HCT116 (cell line): ENCODE data around the gene PDE10A. TPM values are rescaled to one million over a fixed set of nuclear protein-coding genes. Genes with fewer than 3 reads are reported as not detected.
"Not testable (repeated sequence)": the region's sequence is repeated elsewhere in the genome, so short reads cannot be mapped to it uniquely, and the experiment has no call there.

Source experiments
- ATAC-seq: fragments of 200-7000 bp; cut with Tn5 transposase; 2 replicates; pipeline ENCODE4 v1.9.1; 2020; ENCODE audit warnings: mild to moderate bottlenecking, moderate library complexity
- BruUV-seq: library from RNA; stranded (reverse); fragments of 400-500 nt; replicated peaks from 2 replicates; lab custom pipeline; 2021; lab: Mats Ljungman, UMichigan
- CTCF ChIA-PET: fragments of 300-600 bp; sonication (Branson Sonifier 250); formaldehyde crosslinking; loops from one replicate; lab custom pipeline; 2021; ENCODE audit warnings: antibody characterized with exemption; lab: Charles Lee
- POLR2A ChIA-PET: fragments of 300-600, 350-600 bp; sonication (Branson Sonifier 250); formaldehyde crosslinking; loops from one replicate; lab custom pipeline; 2021; ENCODE audit warnings: antibody characterized with exemption; lab: Charles Lee
- RAD21 ChIA-PET, 2 experiments: fragments of 300-600 bp; sonication (Branson Sonifier 250); formaldehyde crosslinking; loops; one replicate each; lab custom pipeline; 2023; ENCODE audit warnings: low total read pairs in 2 of 2; ENCODE audit not compliant: uncharacterized antibody in 2 of 2, unreplicated experiment in 2 of 2, low non-redundant PET in 1 of 2; lab: Charles Lee
- DNase-seq: peaks from one replicate; pipeline ENCODE4 v3.0.0-alpha.2; 2010; ENCODE audit warnings: low read depth, low spot score
- H2AFZ ChIP-seq: fragments of 200-600 bp; shearing (Covaris generic), sonication (generic); 2 replicates; pipeline ENCODE4 v1.6.1; 2017; ENCODE audit warnings: low read depth, mixed run types, mixed read lengths, antibody characterized with exemption, low read length; ENCODE audit not compliant: poor library complexity, severe bottlenecking
- H3K27ac ChIP-seq: 2 replicates; pipeline ENCODE4 v1.5.1; 2012; ENCODE audit warnings: low read depth, low read length
- H3K27me3 ChIP-seq: fragments of 200-600 bp; sonication (generic); 2 replicates; pipeline ENCODE4 v1.6.1; 2016; ENCODE audit warnings: mixed run types, low read length, mixed read lengths; ENCODE audit not compliant: insufficient read depth
- H3K36me3 ChIP-seq, 2 experiments: fragments of 200-500 bp in 1 of 2; fragments of 200-600 bp in 1 of 2; sonication (Bioruptor generic) in 1 of 2; sonication (generic) in 1 of 2; 2 replicates each; pipeline versions ENCODE4 v1.5.1 to v1.6.1; 2014 to 2016; ENCODE audit warnings: low read length in 2 of 2, inconsistent platforms in 1 of 2, mixed read lengths in 1 of 2, mixed run types in 1 of 2; ENCODE audit not compliant: insufficient read depth in 2 of 2, control insufficient read depth in 1 of 2
- H3K4me1 ChIP-seq, 2 experiments: fragments of 200-600 bp in 1 of 2; sonication (generic) in 1 of 2; 2 replicates each; pipeline versions ENCODE4 v1.5.1 to v1.6.1; 2012 to 2017; ENCODE audit warnings: low read length in 2 of 2, inconsistent platforms in 1 of 2, mild to moderate bottlenecking in 1 of 2, mixed read lengths in 1 of 2, mixed run types in 1 of 2, moderate library complexity in 1 of 2; ENCODE audit not compliant: insufficient read depth in 2 of 2, control insufficient read depth in 1 of 2
- H3K4me2 ChIP-seq: fragments of 200-600 bp; sonication (generic); 2 replicates; pipeline ENCODE4 v1.6.1; 2017; ENCODE audit warnings: mixed run types, low read length, mixed read lengths
- H3K4me3 ChIP-seq, 2 experiments: fragments of 200-600 bp in 1 of 2; sonication (generic) in 1 of 2; replicated peaks in 1 of 2; 2 replicates each; pipeline ENCODE4 v1.5.1; 2011 to 2016; ENCODE audit warnings: low read length in 2 of 2, control low read depth in 1 of 2, low read depth in 1 of 2, mild to moderate bottlenecking in 1 of 2, mixed read lengths in 1 of 2, mixed run types in 1 of 2
- H3K79me2 ChIP-seq: fragments of 200-600 bp; sonication (generic); 2 replicates; pipeline ENCODE4 v1.6.1; 2017; ENCODE audit warnings: mild to moderate bottlenecking, mixed run types, low read length, moderate library complexity, mixed read lengths; ENCODE audit not compliant: insufficient read depth
- H3K9ac ChIP-seq: fragments of 200-600 bp; sonication (generic); 2 replicates; pipeline ENCODE4 v1.6.1; 2016; ENCODE audit warnings: low read length, mixed read lengths
- H3K9me2 ChIP-seq: fragments of 200-600 bp; sonication (generic), shearing (Covaris generic); 2 replicates; pipeline ENCODE4 v1.6.1; 2017; ENCODE audit warnings: mixed run types, mild to moderate bottlenecking, moderate library complexity; ENCODE audit not compliant: insufficient read depth
- H3K9me3 ChIP-seq, 2 experiments: fragments of 200-500 bp in 1 of 2; fragments of 200-600 bp in 1 of 2; sonication (Bioruptor generic) in 1 of 2; sonication (generic) in 1 of 2; 2 replicates each; pipeline ENCODE4 v1.6.1; 2014 to 2017; ENCODE audit warnings: low read length in 2 of 2, mixed read lengths in 2 of 2, inconsistent platforms in 1 of 2, low read depth in 1 of 2, mild to moderate bottlenecking in 1 of 2, mixed run types in 1 of 2, moderate library complexity in 1 of 2; ENCODE audit not compliant: control insufficient read depth in 1 of 2, insufficient read depth in 1 of 2
- H4K20me1 ChIP-seq: fragments of 200-600 bp; sonication (generic), shearing (Covaris generic); 2 replicates; pipeline ENCODE4 v1.6.1; 2017; ENCODE audit warnings: mixed run types, mild to moderate bottlenecking, moderate library complexity; ENCODE audit not compliant: insufficient read depth
- CBX3 ChIP-seq: IDR thresholded peaks from 2 replicates; pipeline ENCODE4 v1.6.1; 2012; ENCODE audit warnings: low read depth
- CTCF ChIP-seq, 3 experiments: fragments of 200-600 bp in 1 of 3; sonication (generic) in 1 of 3; IDR thresholded peaks in 2 of 3; conservative IDR thresholded peaks in 1 of 3; 2 replicates each; pipeline ENCODE4 v1.5.1; 2012 to 2017; ENCODE audit warnings: low read depth in 2 of 3, low read length in 2 of 3, antibody characterized with exemption in 1 of 3, borderline replicate concordance in 1 of 3, control low read depth in 1 of 3, mild to moderate bottlenecking in 1 of 3, mixed read lengths in 1 of 3, mixed run types in 1 of 3, moderate library complexity in 1 of 3; ENCODE audit not compliant: insufficient read depth in 1 of 3
- SRF ChIP-seq: IDR thresholded peaks from 2 replicates; pipeline ENCODE4 v1.6.1; 2012; ENCODE audit warnings: low read depth
- TCF7L2 ChIP-seq: IDR thresholded peaks from 2 replicates; pipeline ENCODE4 v1.7.0; 2011; ENCODE audit warnings: borderline replicate concordance, inconsistent platforms; ENCODE audit not compliant: insufficient read depth, insufficient read length; ENCODE audit errors: extremely low read depth
- ZFX ChIP-seq: fragments of 450-650 bp; IDR thresholded peaks from 2 replicates; pipeline ENCODE4 v1.6.1; 2017
- intact Hi-C: fragments of 100-400 bp; cut with micrococcal nuclease; formaldehyde crosslinking; loops from 2 replicates; pipeline ENCODE4 v1.10.0; 2022
- total RNA-seq: library from RNA; stranded (reverse); gene quantifications from one replicate; pipeline ENCODE4 v1.2.1, GENCODE V29; 2021; ENCODE audit not compliant: unreplicated experiment

PDE10A gene
- total RNA-seq, 1 experiment from 2014 or later, result 0.37 TPM

- H3K79me2 ChIP-seq, H3K9ac ChIP-seq, ATAC-seq, H4K20me1 ChIP-seq, RAD21 ChIA-PET, H3K4me2 ChIP-seq, H2AFZ ChIP-seq, H3K4me1 ChIP-seq, CTCF ChIA-PET, H3K9me2 ChIP-seq, BruUV-seq, H3K27ac ChIP-seq, DNase-seq, H3K9me3 ChIP-seq, intact Hi-C loops, H3K36me3 ChIP-seq, H3K27me3 ChIP-seq, H3K4me3 ChIP-seq, POLR2A ChIA-PET: not testable (repeated sequence)
Measured at GRCh38 chr6:165608577-165608976, 54.5 kb downstream of the PDE10A start.

- ATAC-seq (no peak), DNase-seq (no peak)
- intact Hi-C loops, result no loop called here
- H3K36me3 ChIP-seq, result no peaks in the 10 kb centered on the region
- no peaks in the 10 kb centered on the region for H3K9me2 ChIP-seq
- no peaks in the 10 kb centered on the region for H3K79me2 ChIP-seq
- TF ChIP-seq SRF, result no peak
- TF ChIP-seq CBX3, result no peak
- TF ChIP-seq CTCF (IDR thresholded peaks at IDR 0.05 in 2 of 3, conservative IDR thresholded peaks at IDR 0.05 in 1 of 3; ENCODE audit: borderline replicate concordance in 1 of 3, insufficient read depth in 1 of 3, low read depth in 2 of 3, low read length in 2 of 3), result no peak
- no peak for TF ChIP-seq TCF7L2
- no peak for TF ChIP-seq ZFX
- H3K27ac ChIP-seq, result no peak overlapping the region
- no TSS peak for BruUV-seq
- no peaks in the 10 kb centered on the region for H3K9me3 ChIP-seq
- H2AFZ ChIP-seq, result no peak overlapping the region
- H3K4me1 ChIP-seq, result no peaks in the 10 kb centered on the region
- RAD21 ChIA-PET, result no interaction called here
- POLR2A ChIA-PET, result no interaction called here
- H4K20me1 ChIP-seq, result no peaks in the 10 kb centered on the region
- no peaks in the 10 kb centered on the region for H3K27me3 ChIP-seq
- H3K4me3 ChIP-seq, result no peak overlapping the region
- no peak overlapping the region for H3K9ac ChIP-seq
- CTCF ChIA-PET, result no interaction called here
- no peak overlapping the region for H3K4me2 ChIP-seq
Measured at GRCh38 chr6:165606740-165607008, 56.4 kb downstream of the PDE10A start.
